Transverse colon (tissue), 4 donors: ENCODE data around the gene KCNAB3.

Source experiments
- POLR2AphosphoS5 ChIP-seq, 3 donors: sonication (generic); formaldehyde crosslinking; IDR thresholded peaks; one replicate each; pipeline ENCODE4 v1.6.1; 2016; ENCODE audit warnings: antibody characterized with exemption in 3 of 3
- TF ChIP-seq, protein P1 (sequence below), 5 experiments: fragments of 200-600 bp in 3 of 5; fragments of 450-650 bp in 2 of 5; sonication (generic) in 3 of 5; IDR thresholded peaks; 1 replicate in 2 of 5; 2 replicates in 3 of 5; pipeline ENCODE4 v1.5.1; 2016 to 2017; ENCODE audit warnings: antibody characterized with exemption in 5 of 5, inconsistent platforms in 3 of 5, mild to moderate bottlenecking in 2 of 5, moderate library complexity in 1 of 5

GRCh38 chr17:7959503-7960253 lies 30.0 kb upstream of the KCNAB3 start:
- TF ChIP-seq, protein P1, sequence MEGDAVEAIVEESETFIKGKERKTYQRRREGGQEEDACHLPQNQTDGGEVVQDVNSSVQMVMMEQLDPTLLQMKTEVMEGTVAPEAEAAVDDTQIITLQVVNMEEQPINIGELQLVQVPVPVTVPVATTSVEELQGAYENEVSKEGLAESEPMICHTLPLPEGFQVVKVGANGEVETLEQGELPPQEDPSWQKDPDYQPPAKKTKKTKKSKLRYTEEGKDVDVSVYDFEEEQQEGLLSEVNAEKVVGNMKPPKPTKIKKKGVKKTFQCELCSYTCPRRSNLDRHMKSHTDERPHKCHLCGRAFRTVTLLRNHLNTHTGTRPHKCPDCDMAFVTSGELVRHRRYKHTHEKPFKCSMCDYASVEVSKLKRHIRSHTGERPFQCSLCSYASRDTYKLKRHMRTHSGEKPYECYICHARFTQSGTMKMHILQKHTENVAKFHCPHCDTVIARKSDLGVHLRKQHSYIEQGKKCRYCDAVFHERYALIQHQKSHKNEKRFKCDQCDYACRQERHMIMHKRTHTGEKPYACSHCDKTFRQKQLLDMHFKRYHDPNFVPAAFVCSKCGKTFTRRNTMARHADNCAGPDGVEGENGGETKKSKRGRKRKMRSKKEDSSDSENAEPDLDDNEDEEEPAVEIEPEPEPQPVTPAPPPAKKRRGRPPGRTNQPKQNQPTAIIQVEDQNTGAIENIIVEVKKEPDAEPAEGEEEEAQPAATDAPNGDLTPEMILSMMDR (IDR thresholded peaks at IDR 0.05), result no peak
- no peak for TF ChIP-seq POLR2AphosphoS5 (IDR thresholded peaks at IDR 0.05)
